ENCODE results near the gene OSGEP. TPM values are rescaled to one million over a fixed set of nuclear protein-coding genes. Genes with fewer than 3 reads are reported as not detected.

OSGEP gene
- total RNA-seq, 1 experiment from 2014 or later = 50.8 TPM

DNA sequence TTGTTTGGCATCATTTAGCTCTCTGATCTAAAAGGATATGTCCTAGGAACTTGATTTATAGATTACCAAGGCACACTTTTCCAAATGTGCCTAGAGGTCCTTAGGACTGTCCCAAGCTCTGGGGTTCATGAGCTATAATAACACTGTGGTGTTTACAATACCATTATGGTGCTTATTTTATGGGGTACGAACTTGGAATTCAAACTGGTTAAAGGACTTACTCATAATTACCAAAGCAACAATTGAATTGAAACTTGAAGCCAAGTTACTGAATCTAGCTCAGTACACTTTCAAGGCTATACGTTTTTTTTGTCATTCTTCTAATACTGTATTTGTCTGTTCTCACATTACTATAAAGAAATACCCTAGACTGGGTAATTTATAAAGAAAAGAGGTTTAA is 31.7 kb downstream of the OSGEP start:
- Histone ChIP-seq H2AK5ac (ENCODE audit: insufficient read length, low read length) (no peak overlapping the region), H2AFZ (ENCODE audit: low read length) (no peak overlapping the region), H3K9ac (ENCODE audit: extremely low read depth, insufficient read length, low read length) (no peak overlapping the region), H3K4ac (ENCODE audit: low read depth, low read length) (no peak overlapping the region), H3K56ac (ENCODE audit: insufficient read length, low read depth, low read length) (no peak overlapping the region), H3K79me2 (ENCODE audit: insufficient read depth, low read length) (no peaks in the 10 kb centered on the region), H4K91ac (ENCODE audit: insufficient read length, low read depth, low read length) (no peak overlapping the region), H3T11ph (ENCODE audit: low read length) (no peak overlapping the region), H2BK15ac (ENCODE audit: low read depth, low read length) (no peak overlapping the region), H4K5ac (ENCODE audit: insufficient read length, low read depth, low read length) (no peak overlapping the region), H3K4me1 (ENCODE audit: insufficient read depth, low read length) (peaks cover 8% of the 10 kb centered on the region; the same call in 1 of the 2 replicates), H2BK20ac (ENCODE audit: low read depth, low read length, poor library complexity, severe bottlenecking) (no peak overlapping the region), H3K4me2 (ENCODE audit: insufficient read depth, insufficient read length, low read length) (no peak overlapping the region), H2BK120ac (ENCODE audit: low read depth, low read length, poor library complexity, severe bottlenecking) (no peak overlapping the region), H2BK5ac (ENCODE audit: insufficient read length, low read length) (no peak overlapping the region), H3K9me3 (ENCODE audit: control insufficient read depth, low read depth, low read length) (no peaks in the 10 kb centered on the region), H3K27ac (ENCODE audit: insufficient read length, low read depth, low read length) (no peak overlapping the region), H3K79me1 (ENCODE audit: insufficient read depth, low read depth, low read length, poor library complexity, severe bottlenecking) (no peaks in the 10 kb centered on the region), H3K14ac (ENCODE audit: insufficient read depth, low read length) (no peak overlapping the region), H3K23ac (ENCODE audit: insufficient read length, low read depth, low read length) (no peak overlapping the region), H3K27me3 (ENCODE audit: insufficient read depth, low read length) (no peaks in the 10 kb centered on the region), H3K18ac (ENCODE audit: insufficient read length, low read depth, low read length) (no peak overlapping the region), H4K20me1 (ENCODE audit: control insufficient read depth, insufficient read depth, insufficient read length) (no peaks in the 10 kb centered on the region), H2BK12ac (ENCODE audit: insufficient read length, low read depth, low read length) (no peak overlapping the region), H3K23me2 (ENCODE audit: insufficient read length, low read depth, low read length, poor library complexity, severe bottlenecking) (no peaks in the 10 kb centered on the region), H4K8ac (replicated peaks; ENCODE audit: insufficient read length, low read depth, low read length) (no peak overlapping the region)
- TF ChIP-seq, protein P1, sequence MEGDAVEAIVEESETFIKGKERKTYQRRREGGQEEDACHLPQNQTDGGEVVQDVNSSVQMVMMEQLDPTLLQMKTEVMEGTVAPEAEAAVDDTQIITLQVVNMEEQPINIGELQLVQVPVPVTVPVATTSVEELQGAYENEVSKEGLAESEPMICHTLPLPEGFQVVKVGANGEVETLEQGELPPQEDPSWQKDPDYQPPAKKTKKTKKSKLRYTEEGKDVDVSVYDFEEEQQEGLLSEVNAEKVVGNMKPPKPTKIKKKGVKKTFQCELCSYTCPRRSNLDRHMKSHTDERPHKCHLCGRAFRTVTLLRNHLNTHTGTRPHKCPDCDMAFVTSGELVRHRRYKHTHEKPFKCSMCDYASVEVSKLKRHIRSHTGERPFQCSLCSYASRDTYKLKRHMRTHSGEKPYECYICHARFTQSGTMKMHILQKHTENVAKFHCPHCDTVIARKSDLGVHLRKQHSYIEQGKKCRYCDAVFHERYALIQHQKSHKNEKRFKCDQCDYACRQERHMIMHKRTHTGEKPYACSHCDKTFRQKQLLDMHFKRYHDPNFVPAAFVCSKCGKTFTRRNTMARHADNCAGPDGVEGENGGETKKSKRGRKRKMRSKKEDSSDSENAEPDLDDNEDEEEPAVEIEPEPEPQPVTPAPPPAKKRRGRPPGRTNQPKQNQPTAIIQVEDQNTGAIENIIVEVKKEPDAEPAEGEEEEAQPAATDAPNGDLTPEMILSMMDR (conservative IDR thresholded peaks at IDR 0.05) = no peak
- H3K27ac Mint-ChIP-seq = no peak overlapping the region
- no peaks in the 10 kb centered on the region for H3K36me3 Mint-ChIP-seq (ENCODE audit: insufficient read depth in 1 of 3, low read depth in 3 of 3)
- H3K27me3 Mint-ChIP-seq (ENCODE audit: low read depth) = no peaks in the 10 kb centered on the region
- no peak for DNase-seq
- no CpG with 5 or more reads among the region's 2 CpGs for WGBS (ENCODE audit: extremely low coverage, insufficient read length, low lambda C conversion rate)
- no peaks in the 10 kb centered on the region for H3K9me3 Mint-ChIP-seq
- peaks cover 15 to 24% of the 10 kb centered on the region in 2 experiments for H3K4me1 Mint-ChIP-seq
- no peak overlapping the region for H3K4me3 Mint-ChIP-seq
